ENCODE measurements around the gene BAG5. TPM values are rescaled to one million over a fixed set of nuclear protein-coding genes. Genes with fewer than 3 reads are reported as not detected.

BAG5 gene
- total RNA-seq, 1 experiment from 2014 or later, result 29.2 TPM

DNA sequence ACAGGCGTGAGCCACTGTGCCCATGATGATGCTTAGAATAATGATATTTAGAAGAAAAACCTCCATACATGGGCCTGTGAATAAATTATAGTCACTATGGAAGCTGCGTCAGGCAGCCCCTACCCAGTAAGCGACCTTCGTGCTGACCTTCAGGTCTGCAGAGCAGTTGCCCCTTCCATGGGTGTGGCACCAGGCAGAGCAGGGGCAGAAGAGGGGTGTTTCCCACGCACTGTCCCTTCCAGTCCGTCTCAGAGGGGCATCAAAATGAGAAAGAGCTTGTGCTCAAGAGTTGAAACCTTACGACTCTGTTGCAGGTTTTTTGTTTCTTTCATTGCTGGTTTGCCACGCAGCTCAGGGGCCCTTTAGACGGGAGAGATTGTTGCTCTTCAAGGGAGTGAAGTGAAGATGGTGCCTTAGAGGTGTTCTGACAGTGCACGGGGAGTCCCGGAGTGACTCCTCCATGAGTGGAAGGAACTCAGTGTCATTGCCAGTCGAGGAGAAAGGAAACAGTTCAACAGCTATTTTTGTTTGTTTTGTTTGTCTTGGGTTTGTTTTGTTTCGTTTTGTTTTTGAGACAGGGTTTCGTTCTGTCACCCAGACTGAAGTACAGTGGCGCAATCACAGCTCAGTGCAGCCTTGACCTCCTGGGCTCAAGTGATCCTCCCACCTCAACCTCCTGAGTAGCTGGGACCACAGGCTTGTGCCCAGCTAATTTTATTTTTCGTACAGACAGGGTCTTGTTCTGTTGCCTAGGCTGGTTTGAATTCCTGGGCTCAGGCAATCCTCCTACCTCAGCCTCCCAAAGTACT is 53.7 kb downstream of the BAG5 start:
- no peak for TF ChIP-seq ZNF396 (CRISPR knock-in tag; IDR thresholded peaks at IDR 0.05; ENCODE audit: borderline replicate concordance)
- CTCF ChIA-PET, result interaction anchor here (0.9 to 2.9 kb wide), 5 partner anchors 8 to 431 kb away, joined by 3 to 16 read pairs (median 6); partner anchors contain the start of gene CKB
- no peak overlapping the region for H3K27ac Mint-ChIP-seq
- no peaks in the 10 kb centered on the region for H3K27me3 Mint-ChIP-seq (ENCODE audit: low read depth)
- ATAC-seq, result no peak
- POLR2A ChIA-PET, result no interaction called here
- H3K4me1 Mint-ChIP-seq, result no peaks in the 10 kb centered on the region
- no peak overlapping the region for H3K4me3 Mint-ChIP-seq
- DNase-seq (ENCODE audit: low spot score), result no peak
- peaks cover 15% of the 10 kb centered on the region for H3K36me3 Mint-ChIP-seq
- H3K9me3 Mint-ChIP-seq, result no peaks in the 10 kb centered on the region

DNA sequence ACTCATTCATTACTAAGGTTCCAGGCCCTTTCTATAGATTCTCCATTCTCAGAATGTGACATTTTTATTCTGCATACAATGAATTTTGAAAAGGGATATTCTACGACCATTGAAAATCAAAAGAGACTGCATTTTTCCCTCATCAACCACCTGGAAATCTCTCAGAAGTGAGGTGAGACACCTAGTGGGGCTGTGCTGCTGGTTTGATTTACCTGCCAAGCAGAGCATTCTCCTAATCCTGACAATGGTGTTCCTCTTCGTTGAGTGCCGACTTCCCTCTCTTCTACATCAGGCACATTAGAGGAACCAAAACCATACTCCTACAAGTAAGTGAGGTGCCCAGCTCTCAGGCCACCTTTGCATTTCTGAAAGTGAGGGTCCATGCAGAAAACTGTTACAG is 54.7 kb downstream of the BAG5 start:
- H3K27me3 Mint-ChIP-seq (ENCODE audit: low read depth), result no peaks in the 10 kb centered on the region
- DNase-seq (ENCODE audit: low spot score) (no peak), ATAC-seq (no peak)
- peaks cover 25% of the 10 kb centered on the region for H3K36me3 Mint-ChIP-seq
- no peak overlapping the region for H3K4me3 Mint-ChIP-seq
- TF ChIP-seq, protein P1, sequence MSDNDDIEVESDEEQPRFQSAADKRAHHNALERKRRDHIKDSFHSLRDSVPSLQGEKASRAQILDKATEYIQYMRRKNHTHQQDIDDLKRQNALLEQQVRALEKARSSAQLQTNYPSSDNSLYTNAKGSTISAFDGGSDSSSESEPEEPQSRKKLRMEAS (CRISPR knock-in tag; IDR thresholded peaks at IDR 0.05), result no peak
- TF ChIP-seq PRRX2 (CRISPR knock-in tag; IDR thresholded peaks at IDR 0.05) (no peak), ATF6 (CRISPR knock-in tag; IDR thresholded peaks at IDR 0.05) (no peak), SP1 (CRISPR knock-in tag; conservative IDR thresholded peaks at IDR 0.05) (no peak), NFE2L1 (CRISPR knock-in tag; IDR thresholded peaks at IDR 0.05) (no peak), MYBL2 (CRISPR knock-in tag; IDR thresholded peaks at IDR 0.05) (no peak), ZNF671 (CRISPR knock-in tag; IDR thresholded peaks at IDR 0.05) (no peak), FOXP1 (CRISPR knock-in tag; IDR thresholded peaks at IDR 0.05; ENCODE audit: borderline replicate concordance) (no peak), ZBTB21 (CRISPR knock-in tag; IDR thresholded peaks at IDR 0.05; ENCODE audit: borderline replicate concordance) (no peak), RELA (CRISPR knock-in tag; IDR thresholded peaks at IDR 0.05; ENCODE audit: borderline replicate concordance) (no peak), ZNF423 (CRISPR knock-in tag; IDR thresholded peaks at IDR 0.05) (no peak)
- TF ChIP-seq, protein P2, sequence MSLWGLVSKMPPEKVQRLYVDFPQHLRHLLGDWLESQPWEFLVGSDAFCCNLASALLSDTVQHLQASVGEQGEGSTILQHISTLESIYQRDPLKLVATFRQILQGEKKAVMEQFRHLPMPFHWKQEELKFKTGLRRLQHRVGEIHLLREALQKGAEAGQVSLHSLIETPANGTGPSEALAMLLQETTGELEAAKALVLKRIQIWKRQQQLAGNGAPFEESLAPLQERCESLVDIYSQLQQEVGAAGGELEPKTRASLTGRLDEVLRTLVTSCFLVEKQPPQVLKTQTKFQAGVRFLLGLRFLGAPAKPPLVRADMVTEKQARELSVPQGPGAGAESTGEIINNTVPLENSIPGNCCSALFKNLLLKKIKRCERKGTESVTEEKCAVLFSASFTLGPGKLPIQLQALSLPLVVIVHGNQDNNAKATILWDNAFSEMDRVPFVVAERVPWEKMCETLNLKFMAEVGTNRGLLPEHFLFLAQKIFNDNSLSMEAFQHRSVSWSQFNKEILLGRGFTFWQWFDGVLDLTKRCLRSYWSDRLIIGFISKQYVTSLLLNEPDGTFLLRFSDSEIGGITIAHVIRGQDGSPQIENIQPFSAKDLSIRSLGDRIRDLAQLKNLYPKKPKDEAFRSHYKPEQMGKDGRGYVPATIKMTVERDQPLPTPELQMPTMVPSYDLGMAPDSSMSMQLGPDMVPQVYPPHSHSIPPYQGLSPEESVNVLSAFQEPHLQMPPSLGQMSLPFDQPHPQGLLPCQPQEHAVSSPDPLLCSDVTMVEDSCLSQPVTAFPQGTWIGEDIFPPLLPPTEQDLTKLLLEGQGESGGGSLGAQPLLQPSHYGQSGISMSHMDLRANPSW (CRISPR knock-in tag; conservative IDR thresholded peaks at IDR 0.05; ENCODE audit: low read depth), result no peak
- TF ChIP-seq, protein P3, sequence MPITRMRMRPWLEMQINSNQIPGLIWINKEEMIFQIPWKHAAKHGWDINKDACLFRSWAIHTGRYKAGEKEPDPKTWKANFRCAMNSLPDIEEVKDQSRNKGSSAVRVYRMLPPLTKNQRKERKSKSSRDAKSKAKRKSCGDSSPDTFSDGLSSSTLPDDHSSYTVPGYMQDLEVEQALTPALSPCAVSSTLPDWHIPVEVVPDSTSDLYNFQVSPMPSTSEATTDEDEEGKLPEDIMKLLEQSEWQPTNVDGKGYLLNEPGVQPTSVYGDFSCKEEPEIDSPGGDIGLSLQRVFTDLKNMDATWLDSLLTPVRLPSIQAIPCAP (CRISPR knock-in tag; IDR thresholded peaks at IDR 0.05), result no peak
- TF ChIP-seq, protein P4, sequence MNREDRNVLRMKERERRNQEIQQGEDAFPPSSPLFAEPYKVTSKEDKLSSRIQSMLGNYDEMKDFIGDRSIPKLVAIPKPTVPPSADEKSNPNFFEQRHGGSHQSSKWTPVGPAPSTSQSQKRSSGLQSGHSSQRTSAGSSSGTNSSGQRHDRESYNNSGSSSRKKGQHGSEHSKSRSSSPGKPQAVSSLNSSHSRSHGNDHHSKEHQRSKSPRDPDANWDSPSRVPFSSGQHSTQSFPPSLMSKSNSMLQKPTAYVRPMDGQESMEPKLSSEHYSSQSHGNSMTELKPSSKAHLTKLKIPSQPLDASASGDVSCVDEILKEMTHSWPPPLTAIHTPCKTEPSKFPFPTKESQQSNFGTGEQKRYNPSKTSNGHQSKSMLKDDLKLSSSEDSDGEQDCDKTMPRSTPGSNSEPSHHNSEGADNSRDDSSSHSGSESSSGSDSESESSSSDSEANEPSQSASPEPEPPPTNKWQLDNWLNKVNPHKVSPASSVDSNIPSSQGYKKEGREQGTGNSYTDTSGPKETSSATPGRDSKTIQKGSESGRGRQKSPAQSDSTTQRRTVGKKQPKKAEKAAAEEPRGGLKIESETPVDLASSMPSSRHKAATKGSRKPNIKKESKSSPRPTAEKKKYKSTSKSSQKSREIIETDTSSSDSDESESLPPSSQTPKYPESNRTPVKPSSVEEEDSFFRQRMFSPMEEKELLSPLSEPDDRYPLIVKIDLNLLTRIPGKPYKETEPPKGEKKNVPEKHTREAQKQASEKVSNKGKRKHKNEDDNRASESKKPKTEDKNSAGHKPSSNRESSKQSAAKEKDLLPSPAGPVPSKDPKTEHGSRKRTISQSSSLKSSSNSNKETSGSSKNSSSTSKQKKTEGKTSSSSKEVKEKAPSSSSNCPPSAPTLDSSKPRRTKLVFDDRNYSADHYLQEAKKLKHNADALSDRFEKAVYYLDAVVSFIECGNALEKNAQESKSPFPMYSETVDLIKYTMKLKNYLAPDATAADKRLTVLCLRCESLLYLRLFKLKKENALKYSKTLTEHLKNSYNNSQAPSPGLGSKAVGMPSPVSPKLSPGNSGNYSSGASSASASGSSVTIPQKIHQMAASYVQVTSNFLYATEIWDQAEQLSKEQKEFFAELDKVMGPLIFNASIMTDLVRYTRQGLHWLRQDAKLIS (CRISPR knock-in tag; IDR thresholded peaks at IDR 0.05; ENCODE audit: borderline replicate concordance), result no peak
- TF ChIP-seq, protein P5, sequence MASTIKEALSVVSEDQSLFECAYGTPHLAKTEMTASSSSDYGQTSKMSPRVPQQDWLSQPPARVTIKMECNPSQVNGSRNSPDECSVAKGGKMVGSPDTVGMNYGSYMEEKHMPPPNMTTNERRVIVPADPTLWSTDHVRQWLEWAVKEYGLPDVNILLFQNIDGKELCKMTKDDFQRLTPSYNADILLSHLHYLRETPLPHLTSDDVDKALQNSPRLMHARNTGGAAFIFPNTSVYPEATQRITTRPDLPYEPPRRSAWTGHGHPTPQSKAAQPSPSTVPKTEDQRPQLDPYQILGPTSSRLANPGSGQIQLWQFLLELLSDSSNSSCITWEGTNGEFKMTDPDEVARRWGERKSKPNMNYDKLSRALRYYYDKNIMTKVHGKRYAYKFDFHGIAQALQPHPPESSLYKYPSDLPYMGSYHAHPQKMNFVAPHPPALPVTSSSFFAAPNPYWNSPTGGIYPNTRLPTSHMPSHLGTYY (CRISPR knock-in tag; IDR thresholded peaks at IDR 0.05), result no peak
- ChIA-PET POLR2A (no interaction called here), CTCF (interaction anchor here (0.7 to 6.5 kb wide), 2 partner anchors 11 to 14 kb away, joined by 5 to 42 read pairs; no protein-coding TSS in a partner anchor)
- no peaks in the 10 kb centered on the region for H3K9me3 Mint-ChIP-seq
- H3K4me1 Mint-ChIP-seq, result no peaks in the 10 kb centered on the region
- no peak overlapping the region for H3K27ac Mint-ChIP-seq

All from WTC11 (cell line).